ENCODE measurements around the gene COA8. TPM values are rescaled to one million over a fixed set of nuclear protein-coding genes. Genes with fewer than 3 reads are reported as not detected.
A peak's percentile ranks its signal among the peaks of the same experiment; 100 is the strongest.

COA8 gene
- total and polyA plus RNA-seq, 2 of the 8 experiments (the other 6 are each of a cell fraction or from before 2014, with no cell fraction given): 7.1 to 35.5 TPM

- peak; percentile 25; the same call in 1 of the 2 replicates for TF ChIP-seq EGR1 (IDR thresholded peaks at IDR 0.05; ENCODE audit: borderline replicate concordance, low read depth, low read length)
These were observed 66.9 kb downstream of the COA8 start (continued) for GRCh38 chr14:103629503-103630121.

Data from H1 (cell line).